ENCODE measurements around the gene MYO5B. TPM values are rescaled to one million over a fixed set of nuclear protein-coding genes. Genes with fewer than 3 reads are reported as not detected.

MYO5B gene
- total RNA-seq, 2 experiments from 2014 or later = not detected

GRCh38 chr18:50152900-50153299 lies 42.0 kb downstream of the MYO5B start:
- TF ChIP-seq, protein P1, sequence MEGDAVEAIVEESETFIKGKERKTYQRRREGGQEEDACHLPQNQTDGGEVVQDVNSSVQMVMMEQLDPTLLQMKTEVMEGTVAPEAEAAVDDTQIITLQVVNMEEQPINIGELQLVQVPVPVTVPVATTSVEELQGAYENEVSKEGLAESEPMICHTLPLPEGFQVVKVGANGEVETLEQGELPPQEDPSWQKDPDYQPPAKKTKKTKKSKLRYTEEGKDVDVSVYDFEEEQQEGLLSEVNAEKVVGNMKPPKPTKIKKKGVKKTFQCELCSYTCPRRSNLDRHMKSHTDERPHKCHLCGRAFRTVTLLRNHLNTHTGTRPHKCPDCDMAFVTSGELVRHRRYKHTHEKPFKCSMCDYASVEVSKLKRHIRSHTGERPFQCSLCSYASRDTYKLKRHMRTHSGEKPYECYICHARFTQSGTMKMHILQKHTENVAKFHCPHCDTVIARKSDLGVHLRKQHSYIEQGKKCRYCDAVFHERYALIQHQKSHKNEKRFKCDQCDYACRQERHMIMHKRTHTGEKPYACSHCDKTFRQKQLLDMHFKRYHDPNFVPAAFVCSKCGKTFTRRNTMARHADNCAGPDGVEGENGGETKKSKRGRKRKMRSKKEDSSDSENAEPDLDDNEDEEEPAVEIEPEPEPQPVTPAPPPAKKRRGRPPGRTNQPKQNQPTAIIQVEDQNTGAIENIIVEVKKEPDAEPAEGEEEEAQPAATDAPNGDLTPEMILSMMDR (IDR thresholded peaks at IDR 0.05) = no peak
- Mint-ChIP-seq H3K27me3 (no peaks in the 10 kb centered on the region), H3K9me3 (no peaks in the 10 kb centered on the region), H3K4me1 (ENCODE audit: low read depth) (no peaks in the 10 kb centered on the region), H3K36me3 (ENCODE audit: low read depth) (no peaks in the 10 kb centered on the region), H3K27ac (no peak overlapping the region), H3K4me3 (no peak overlapping the region)
- no peak for DNase-seq
- Histone ChIP-seq H3K27ac (ENCODE audit: low read depth in 1 of 2, low read length in 2 of 2) (no peak overlapping the region), H3K4me1 (ENCODE audit: insufficient read depth, low read length) (no peaks in the 10 kb centered on the region), H3K4me3 (ENCODE audit: low read length) (no peak overlapping the region), H3K27me3 (ENCODE audit: control insufficient read depth in 1 of 2, insufficient read depth in 2 of 2, low read length in 2 of 2) (peaks cover 0 to 2% of the 10 kb centered on the region in 2 experiments), H3K36me3 (ENCODE audit: insufficient read depth, low read length) (no peaks in the 10 kb centered on the region), H3K9me3 (ENCODE audit: control insufficient read depth in 1 of 2, insufficient read depth in 1 of 2, low read length in 2 of 2) (no peaks in the 10 kb centered on the region)
- ChIA-PET POLR2A (no interaction called here), CTCF (interaction anchor here (0.7 kb wide), 1 partner anchor 469 kb away, joined by 3 read pairs; no protein-coding TSS in a partner anchor)
- intact Hi-C loops (cut with DNase I, micrococcal nuclease) = no loop called here
- no peak for ATAC-seq (ENCODE audit: poor library complexity)

DNA sequence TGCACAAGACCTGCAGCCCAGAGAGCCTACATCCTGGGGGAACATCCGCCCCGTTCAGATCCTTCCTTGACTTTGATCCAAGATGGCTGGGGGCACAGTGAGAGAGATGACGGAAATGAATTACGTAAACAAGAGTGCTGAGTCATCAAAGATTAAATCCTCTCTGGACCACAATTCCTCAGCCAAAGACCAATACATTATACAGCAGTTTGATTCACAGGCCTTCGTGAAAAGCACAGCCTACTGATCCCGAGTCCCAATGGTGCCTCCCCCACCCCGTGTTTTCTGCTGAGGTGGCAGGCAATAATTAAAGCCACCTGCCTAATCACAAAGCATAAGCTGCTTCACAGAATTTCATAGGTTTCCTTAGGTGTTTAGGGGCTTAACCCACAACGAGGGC lies 43.0 kb downstream of the MYO5B start:
- no peaks in the 10 kb centered on the region for H3K9me3 ChIP-seq (ENCODE audit: control insufficient read depth in 1 of 2, insufficient read depth in 1 of 2, low read length in 2 of 2)
- ATAC-seq (ENCODE audit: poor library complexity) (no peak), DNase-seq (no peak)
- no peaks in the 10 kb centered on the region for H3K4me1 ChIP-seq (ENCODE audit: insufficient read depth, low read length)
- no peak overlapping the region for H3K27ac Mint-ChIP-seq
- TF ChIP-seq, protein P1 (IDR thresholded peaks at IDR 0.05) = no peak
- H3K27me3 ChIP-seq (ENCODE audit: control insufficient read depth in 1 of 2, insufficient read depth in 2 of 2, low read length in 2 of 2) = peaks cover 0 to 2% of the 10 kb centered on the region in 2 experiments
- H3K4me3 ChIP-seq (ENCODE audit: low read length) = no peak overlapping the region
- H3K36me3 ChIP-seq (ENCODE audit: insufficient read depth, low read length) = no peaks in the 10 kb centered on the region
- H3K4me1 Mint-ChIP-seq (ENCODE audit: low read depth) = no peaks in the 10 kb centered on the region
- CTCF ChIA-PET = interaction anchor here (0.7 kb wide), 1 partner anchor 468 kb away, joined by 3 read pairs; no protein-coding TSS in a partner anchor
- no peaks in the 10 kb centered on the region for H3K36me3 Mint-ChIP-seq (ENCODE audit: low read depth)
- H3K9me3 Mint-ChIP-seq = no peaks in the 10 kb centered on the region
- peaks cover 8% of the 10 kb centered on the region for H3K27me3 Mint-ChIP-seq
- no peak overlapping the region for H3K27ac ChIP-seq (ENCODE audit: low read depth in 1 of 2, low read length in 2 of 2)
- intact Hi-C loops (cut with DNase I, micrococcal nuclease) = no loop called here
- POLR2A ChIA-PET = no interaction called here
- no peak overlapping the region for H3K4me3 Mint-ChIP-seq

DNA sequence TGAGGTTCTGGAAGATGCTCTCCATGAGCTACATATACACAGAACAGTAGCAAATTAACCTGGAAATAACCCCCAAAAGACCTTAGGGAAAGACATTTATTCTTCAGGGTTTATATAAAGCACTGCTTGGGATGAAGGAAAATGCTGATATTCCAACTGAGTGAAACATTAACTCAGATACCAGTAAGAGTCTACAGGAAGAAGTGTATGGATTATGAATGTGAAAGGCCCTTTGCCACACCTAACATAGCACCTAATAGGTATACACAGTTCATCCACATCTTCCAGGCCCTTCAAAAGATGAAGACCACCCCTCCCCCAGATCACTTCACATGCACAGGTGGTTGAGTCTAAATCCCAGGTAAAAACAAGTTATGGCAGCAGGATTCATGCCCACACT lies 50.4 kb downstream of the MYO5B start:
- no peak for ATAC-seq (ENCODE audit: poor library complexity)
- Mint-ChIP-seq H3K27ac (no peak overlapping the region), H3K4me3 (no peak overlapping the region), H3K36me3 (ENCODE audit: low read depth) (no peaks in the 10 kb centered on the region), H3K4me1 (ENCODE audit: low read depth) (no peaks in the 10 kb centered on the region), H3K9me3 (no peaks in the 10 kb centered on the region), H3K27me3 (peaks cover 69% of the 10 kb centered on the region)
- intact Hi-C loops (cut with DNase I, micrococcal nuclease) = no loop called here
- no peak for DNase-seq
- ChIA-PET CTCF (no interaction called here), POLR2A (no interaction called here)
- TF ChIP-seq, protein P1 (IDR thresholded peaks at IDR 0.05) = no peak
- H3K27me3 ChIP-seq (ENCODE audit: control insufficient read depth in 1 of 2, insufficient read depth in 2 of 2, low read length in 2 of 2) = peaks cover 5 to 20% of the 10 kb centered on the region in 2 experiments
- no peak overlapping the region for H3K4me3 ChIP-seq (ENCODE audit: low read length)
- no peaks in the 10 kb centered on the region for H3K36me3 ChIP-seq (ENCODE audit: insufficient read depth, low read length)
- no peak overlapping the region for H3K27ac ChIP-seq (ENCODE audit: low read depth in 1 of 2, low read length in 2 of 2)
- H3K4me1 ChIP-seq (ENCODE audit: insufficient read depth, low read length) = no peaks in the 10 kb centered on the region
- no peaks in the 10 kb centered on the region for H3K9me3 ChIP-seq (ENCODE audit: control insufficient read depth in 1 of 2, insufficient read depth in 1 of 2, low read length in 2 of 2)
